GM19239 (cell line): Measurements from ENCODE around the gene NLRP14.

Experiments used
- DNase-seq: peaks from one replicate; pipeline ENCODE4 v3.0.0; 2011; ENCODE audit warnings: low spot score; ENCODE audit not compliant: insufficient read length
- FAIRE-seq: peaks from 2 replicates; lab custom pipeline; 2011; peaks lifted over from hg19 to GRCh38; lab: Jason Lieb, UNC

Gene NLRP14

GRCh38 chr11:7020183-7020917 lies at the start of gene NLRP14, which contains the start of gene ZNF214:
Gene NLRP14 (plus strand): TSS chr11:7020479. CDS start chr11:7038587, 18,108 bp downstream.
Gene ZNF214 (minus strand): TSS chr11:7020346. CDS start chr11:7002835, 17,511 bp downstream.
- DNase-seq = no peak
- FAIRE-seq = no peak

GRCh38 chr11:6979365-6979764 lies 40.9 kb upstream of the NLRP14 start:
- no peak for DNase-seq
- no peak for FAIRE-seq

- no peak for FAIRE-seq
- DNase-seq = no peak
Measured at GRCh38 chr11:6986487-6986886, 33.8 kb upstream of the NLRP14 start.

GRCh38 chr11:6988506-6988905 lies 31.8 kb upstream of the NLRP14 start:
- DNase-seq (no peak), FAIRE-seq (no peak)

- DNase-seq (no peak), FAIRE-seq (no peak)
Measured at GRCh38 chr11:6991227-6991626, 29.1 kb upstream of the NLRP14 start.

GRCh38 chr11:6992026-6992425 lies 28.3 kb upstream of the NLRP14 start:
- no peak for FAIRE-seq

GRCh38 chr11:6992457-6993417 lies 27.5 kb upstream of the NLRP14 start:
- FAIRE-seq = no peak
- no peak for DNase-seq

More at GRCh38 chr11:6992026-6992425, 28.3 kb upstream of the NLRP14 start:
- no peak for DNase-seq

GRCh38 chr11:6995703-6996102 lies 24.6 kb upstream of the NLRP14 start:
- FAIRE-seq = no peak
- no peak for DNase-seq

GRCh38 chr11:7004482-7004881 lies 15.8 kb upstream of the NLRP14 start:
- DNase-seq (no peak), FAIRE-seq (no peak)

GRCh38 chr11:7014118-7014517 lies 6.2 kb upstream of the NLRP14 start:
- DNase-seq (no peak), FAIRE-seq (no peak)

GRCh38 chr11:7016011-7016410 lies 4.3 kb upstream of the NLRP14 start:
- DNase-seq (no peak), FAIRE-seq (no peak)

- FAIRE-seq (no peak), DNase-seq (no peak)
Measured at GRCh38 chr11:7019500-7020182, 638 bp upstream of the NLRP14 start.

GRCh38 chr11:7021318-7021717 lies 1.0 kb downstream of the NLRP14 start:
- FAIRE-seq (no peak), DNase-seq (no peak)

- FAIRE-seq (no peak), DNase-seq (no peak)
Measured at GRCh38 chr11:7028141-7028540, 7.9 kb downstream of the NLRP14 start.

GRCh38 chr11:7030836-7031235 lies 10.6 kb downstream of the NLRP14 start:
- no peak for FAIRE-seq

GRCh38 chr11:7031471-7031871 lies 11.2 kb downstream of the NLRP14 start:
- FAIRE-seq (no peak), DNase-seq (no peak)

More at GRCh38 chr11:7030836-7031235, 10.6 kb downstream of the NLRP14 start:
- DNase-seq = no peak

- DNase-seq (no peak), FAIRE-seq (no peak)
Measured at GRCh38 chr11:7032692-7033091, 12.4 kb downstream of the NLRP14 start.

- FAIRE-seq (no peak), DNase-seq (no peak)
Measured at GRCh38 chr11:7034019-7034418, 13.7 kb downstream of the NLRP14 start.

- FAIRE-seq = no peak
Measured at GRCh38 chr11:7046474-7047175, 26.3 kb downstream of the NLRP14 start.

GRCh38 chr11:7050191-7050590 lies 29.9 kb downstream of the NLRP14 start:
- no peak for DNase-seq
- no peak for FAIRE-seq

More at GRCh38 chr11:7046474-7047175, 26.3 kb downstream of the NLRP14 start:
- no peak for DNase-seq
